Measurements from ENCODE around the gene AQP6.

- no peak for TF ChIP-seq CTCF (IDR thresholded peaks at IDR 0.05; ENCODE audit: low read depth, low read length)
- TF ChIP-seq POLR2A (IDR thresholded peaks at IDR 0.05; ENCODE audit: extremely low read depth, insufficient read length), result no peak
- no peak for TF ChIP-seq MAX (IDR thresholded peaks at IDR 0.05; ENCODE audit: low read depth, low read length)
- no peak for TF ChIP-seq MYC (IDR thresholded peaks at IDR 0.05; ENCODE audit: low read depth, low read length)
Measured at GRCh38 chr12:50019524-50019923, 46.8 kb downstream of the AQP6 start.

Measured in NB4 (cell line).